GM21737 (cell line): ENCODE results near the gene PLCD3.

Experiments used
- ATAC-seq: cut with Tn5 transposase; IDR thresholded peaks from one replicate; pipeline ENCODE4 v1.9.1; 2021; ENCODE audit warnings: mild to moderate bottlenecking, moderate library complexity; ENCODE audit not compliant: unreplicated experiment

The PLCD3 gene, protein sequence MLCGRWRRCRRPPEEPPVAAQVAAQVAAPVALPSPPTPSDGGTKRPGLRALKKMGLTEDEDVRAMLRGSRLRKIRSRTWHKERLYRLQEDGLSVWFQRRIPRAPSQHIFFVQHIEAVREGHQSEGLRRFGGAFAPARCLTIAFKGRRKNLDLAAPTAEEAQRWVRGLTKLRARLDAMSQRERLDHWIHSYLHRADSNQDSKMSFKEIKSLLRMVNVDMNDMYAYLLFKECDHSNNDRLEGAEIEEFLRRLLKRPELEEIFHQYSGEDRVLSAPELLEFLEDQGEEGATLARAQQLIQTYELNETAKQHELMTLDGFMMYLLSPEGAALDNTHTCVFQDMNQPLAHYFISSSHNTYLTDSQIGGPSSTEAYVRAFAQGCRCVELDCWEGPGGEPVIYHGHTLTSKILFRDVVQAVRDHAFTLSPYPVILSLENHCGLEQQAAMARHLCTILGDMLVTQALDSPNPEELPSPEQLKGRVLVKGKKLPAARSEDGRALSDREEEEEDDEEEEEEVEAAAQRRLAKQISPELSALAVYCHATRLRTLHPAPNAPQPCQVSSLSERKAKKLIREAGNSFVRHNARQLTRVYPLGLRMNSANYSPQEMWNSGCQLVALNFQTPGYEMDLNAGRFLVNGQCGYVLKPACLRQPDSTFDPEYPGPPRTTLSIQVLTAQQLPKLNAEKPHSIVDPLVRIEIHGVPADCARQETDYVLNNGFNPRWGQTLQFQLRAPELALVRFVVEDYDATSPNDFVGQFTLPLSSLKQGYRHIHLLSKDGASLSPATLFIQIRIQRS

GRCh38 chr17:45132320-45132571 is at the start of gene PLCD3:
Gene PLCD3 (minus strand): TSS chr17:45132515. CDS start chr17:45132410, 105 bp downstream.
- no peak for ATAC-seq

GRCh38 chr17:45177563-45177962 is 45.2 kb upstream of the PLCD3 start:
- no peak for ATAC-seq

DNA sequence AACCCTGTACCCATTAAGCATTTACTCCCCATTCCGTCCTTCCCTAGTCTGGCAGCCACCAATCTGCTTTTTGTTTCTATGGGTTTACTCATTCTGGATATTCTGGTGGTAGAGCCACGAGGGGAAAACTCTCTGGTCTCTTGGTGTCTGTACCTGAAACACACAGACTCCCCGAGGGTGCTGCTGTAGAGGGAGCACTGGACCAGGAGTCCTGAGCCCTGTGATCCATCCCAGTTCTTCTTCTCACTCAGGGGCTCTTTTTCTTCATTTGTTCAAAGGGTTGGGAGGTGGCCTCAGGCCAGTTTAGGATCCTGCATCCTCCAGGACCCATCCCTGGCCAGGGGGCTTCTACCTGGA is 43.4 kb upstream of the PLCD3 start:
- no peak for ATAC-seq

GRCh38 chr17:45172541-45173286 is 40.4 kb upstream of the PLCD3 start:
- no peak for ATAC-seq

DNA sequence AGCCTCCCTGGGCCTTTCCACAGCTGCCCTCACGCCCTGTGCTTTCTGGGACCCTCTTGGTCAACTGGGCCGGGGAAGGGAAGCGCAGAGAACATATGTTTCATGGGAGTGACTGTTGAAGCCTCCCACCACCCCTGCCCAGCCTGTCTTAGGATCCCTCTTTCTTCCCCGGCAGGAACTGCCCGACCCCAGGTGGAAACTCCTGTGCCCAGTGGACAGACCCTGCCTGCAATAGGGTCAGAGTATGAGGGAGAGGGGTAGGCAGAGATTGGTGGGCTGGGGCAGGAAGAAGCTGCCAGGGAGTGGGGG is 39.9 kb upstream of the PLCD3 start:
- no peak for ATAC-seq

GRCh38 chr17:45171338-45172231 is 39.3 kb upstream of the PLCD3 start:
- ATAC-seq: no peak

DNA sequence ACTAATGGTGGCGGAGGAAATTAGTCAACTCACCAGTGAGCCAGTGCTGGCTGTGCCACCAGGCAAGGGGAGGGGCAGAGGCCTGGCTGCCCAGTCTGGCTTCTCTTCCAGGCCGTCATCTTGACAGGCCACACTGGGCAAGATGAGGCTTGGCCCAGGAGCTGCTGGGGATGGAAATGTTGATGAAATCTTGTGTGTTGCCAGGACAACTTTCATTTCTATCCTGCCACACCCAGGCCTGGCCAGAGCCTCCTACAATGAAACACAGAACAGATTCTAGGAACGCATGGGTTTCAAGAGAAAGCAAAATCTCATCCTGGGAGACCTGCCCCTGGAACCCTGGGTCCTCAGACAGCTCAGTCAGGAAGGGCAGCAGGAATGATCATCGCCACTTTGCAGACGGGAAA is 38.6 kb upstream of the PLCD3 start:
- ATAC-seq: no peak

- no peak for ATAC-seq
Observed at GRCh38 chr17:45170280-45170930, 38.1 kb upstream of the PLCD3 start.

DNA sequence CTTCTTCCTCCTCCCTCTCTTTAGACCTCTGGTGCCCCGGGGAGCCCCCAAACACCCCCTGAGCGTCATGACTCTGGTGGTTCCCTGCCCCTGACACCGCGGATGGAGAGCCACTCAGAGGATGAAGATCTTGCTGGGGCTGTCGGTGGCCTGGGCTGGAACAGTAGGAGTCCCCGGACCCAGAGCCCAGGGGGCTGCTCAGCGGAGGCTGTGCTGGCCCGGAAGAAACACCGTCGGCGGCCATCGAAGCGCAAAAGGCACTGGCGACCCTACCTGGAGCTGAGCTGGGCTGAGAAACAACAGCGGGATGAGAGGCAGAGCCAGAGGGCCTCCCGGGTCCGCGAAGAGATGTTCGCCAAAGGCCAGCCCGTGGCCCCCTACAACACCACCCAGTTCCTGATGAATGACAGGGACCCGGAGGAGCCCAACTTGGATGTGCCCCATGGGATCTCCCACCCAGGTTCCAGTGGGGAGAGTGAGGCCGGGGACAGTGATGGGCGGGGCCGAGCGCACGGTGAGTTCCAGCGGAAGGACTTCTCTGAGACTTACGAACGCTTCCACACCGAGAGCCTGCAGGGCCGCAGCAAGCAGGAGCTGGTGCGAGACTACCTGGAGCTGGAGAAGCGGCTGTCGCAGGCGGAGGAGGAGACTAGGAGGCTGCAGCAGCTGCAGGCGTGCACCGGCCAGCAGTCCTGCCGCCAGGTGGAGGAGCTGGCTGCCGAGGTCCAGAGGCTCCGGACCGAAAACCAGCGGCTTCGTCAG is 36.9 kb upstream of the PLCD3 start:
- no peak for ATAC-seq

- ATAC-seq: no peak
Observed at GRCh38 chr17:45164734-45165269, 32.5 kb upstream of the PLCD3 start.

- ATAC-seq: no peak
Observed at GRCh38 chr17:45162025-45162687, 29.8 kb upstream of the PLCD3 start.

DNA sequence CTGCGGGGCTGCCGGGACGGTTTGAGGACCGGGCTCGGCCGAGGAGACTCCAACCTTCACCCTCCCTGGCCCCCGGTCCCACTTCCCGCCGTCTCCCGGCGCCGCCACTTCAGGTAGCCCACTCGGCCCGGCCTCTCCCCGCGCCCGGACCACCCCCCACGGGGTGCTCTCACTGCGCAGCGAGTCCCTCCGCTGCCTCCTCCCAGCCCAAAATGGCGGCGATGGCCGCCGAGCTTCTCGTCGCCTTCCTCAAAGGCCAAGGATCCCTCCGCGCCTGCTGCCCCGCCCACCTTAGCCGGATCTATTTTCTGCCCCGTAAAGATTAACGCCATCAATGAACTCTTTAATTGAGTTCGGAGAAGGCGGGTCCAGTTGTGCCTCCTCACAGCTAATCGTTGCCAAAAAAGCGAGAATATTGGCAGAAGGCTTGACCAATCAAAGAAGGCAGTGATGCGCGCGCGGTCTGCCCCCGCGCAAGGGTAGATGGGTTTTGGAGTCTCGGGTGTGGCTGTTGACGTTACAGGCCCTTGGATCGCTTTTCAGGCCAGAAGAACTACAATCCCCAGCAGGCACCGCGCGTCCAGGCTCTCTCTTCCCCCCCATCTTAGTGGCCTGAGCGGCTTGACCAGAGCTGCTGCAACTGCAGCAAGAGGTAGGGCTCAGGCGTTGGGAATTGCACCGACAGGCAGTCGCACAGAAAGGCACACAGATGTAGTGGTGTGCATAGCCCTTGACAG is 29.1 kb upstream of the PLCD3 start, which contains the start of gene HEXIM2:
Gene HEXIM2, plus strand, starts transcription at position 588 of the 737 bp plus-strand sequence. CDS start 919 bp downstream, outside the sequence.
- peak; percentile 86 for ATAC-seq

DNA sequence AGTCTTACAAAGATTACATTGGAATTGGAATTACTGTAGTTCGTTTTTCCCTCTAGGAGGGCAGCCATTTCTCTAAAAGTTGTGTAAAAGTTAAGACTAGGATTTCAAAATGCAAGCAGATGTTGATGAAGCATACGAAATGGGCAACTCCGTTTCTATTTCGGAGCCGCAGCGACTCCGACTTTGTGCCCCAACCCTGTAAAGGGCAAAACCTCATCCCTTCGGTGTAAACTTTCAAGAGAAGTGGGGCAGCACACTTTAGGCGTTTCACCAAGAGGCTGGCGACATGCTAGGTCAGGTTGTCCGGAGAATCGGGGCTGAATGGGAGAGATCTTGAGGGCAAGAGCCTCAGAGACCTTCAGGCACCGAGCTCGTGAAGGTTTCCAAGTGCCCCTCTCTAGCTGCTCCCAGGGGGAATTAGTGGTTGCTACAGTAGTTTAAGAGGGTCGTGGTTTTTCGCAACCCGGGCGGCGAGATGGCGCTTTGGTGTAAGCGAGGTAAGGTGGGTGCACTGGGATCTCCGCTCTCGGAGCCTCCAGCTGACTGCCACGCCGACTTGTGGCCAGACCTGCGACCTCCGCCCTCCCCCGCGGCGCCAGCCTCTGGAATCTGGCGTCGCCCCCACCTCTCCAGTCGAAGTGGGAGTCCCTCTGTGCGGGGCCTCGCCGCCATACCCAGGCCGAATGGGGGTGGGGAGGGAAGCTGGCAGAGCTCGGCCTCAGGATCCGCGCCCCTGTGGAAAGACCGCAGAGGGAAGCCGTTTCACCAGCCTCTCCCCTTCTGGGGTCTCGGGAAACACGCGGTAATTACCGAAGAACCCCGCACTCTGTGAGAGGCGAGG is 28.4 kb upstream of the PLCD3 start:
- ATAC-seq: peak; percentile 15

DNA sequence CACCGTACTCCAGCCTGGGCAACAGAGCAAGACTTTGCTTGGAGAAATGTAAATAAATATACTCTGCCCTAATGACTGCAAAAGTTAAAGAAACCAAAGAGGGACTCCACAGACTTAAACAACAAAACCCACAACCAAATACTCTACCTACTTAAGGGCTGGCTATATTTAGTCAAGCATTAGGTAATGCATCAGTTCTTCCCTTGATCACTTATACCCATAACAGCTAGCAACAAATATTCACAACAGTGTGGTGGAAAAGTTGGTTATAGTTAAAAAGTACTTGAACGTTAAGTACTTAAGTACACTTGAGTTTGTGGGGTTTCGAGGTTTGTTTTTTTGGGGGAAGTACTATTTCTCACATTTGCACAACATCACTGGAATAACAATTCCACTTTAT is 23.9 kb upstream of the PLCD3 start:
- no peak for ATAC-seq

GRCh38 chr17:45155483-45155882 is 23.2 kb upstream of the PLCD3 start:
- ATAC-seq: no peak

DNA sequence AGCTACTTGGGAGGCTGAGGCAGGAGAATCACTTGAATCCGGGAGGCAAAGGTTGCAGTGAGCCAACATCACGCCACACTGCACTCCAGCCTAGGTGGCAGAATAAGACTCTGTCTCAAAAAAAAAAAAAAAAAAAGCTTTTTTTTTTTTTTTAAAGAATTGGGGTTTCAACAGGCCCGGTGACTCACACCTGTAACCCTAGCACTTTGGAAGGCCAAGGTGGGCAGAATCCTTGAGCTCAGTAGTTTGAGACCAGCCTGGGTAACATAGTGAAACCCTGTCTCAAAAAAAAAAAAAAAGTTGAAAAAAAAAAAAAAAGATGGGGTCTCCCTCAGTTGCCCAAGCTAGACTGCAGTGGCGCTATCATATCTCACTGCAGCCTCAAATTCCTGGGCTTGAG is 22.7 kb upstream of the PLCD3 start:
- ATAC-seq: no peak
